ENCODE results near the gene OR6M1.

- TF ChIP-seq POLR2A (IDR thresholded peaks at IDR 0.05) (no peak), CTCF (IDR thresholded peaks at IDR 0.05) (no peak)
These were observed 15.9 kb upstream of the OR6M1 start for GRCh38 chr11:123822032-123822431.
